GM11168 (cell line): ENCODE measurements around the gene CEP78.

ENCODE experiments used
- in situ Hi-C: fragments of 300-500 bp; cut with MboI; formaldehyde crosslinking; loops from one replicate; pipeline ENCODE4 v1.12.0; 2022; ENCODE audit warnings: low sequenced_read_pairs; ENCODE audit not compliant: unreplicated experiment

CEP78 gene

GRCh38 chr9:78303377-78304062 lies 67.6 kb downstream of the CEP78 start:
- in situ Hi-C loops, result no loop called here

GRCh38 chr9:78304357-78304756 lies 68.5 kb downstream of the CEP78 start:
- in situ Hi-C loops, result no loop called here

- in situ Hi-C loops, result no loop called here
These were observed 70.6 kb downstream of the CEP78 start for GRCh38 chr9:78306222-78307076.

- in situ Hi-C loops, result no loop called here
These were observed 71.5 kb downstream of the CEP78 start for GRCh38 chr9:78307360-78307759.

- in situ Hi-C loops, result no loop called here
These were observed 73.2 kb downstream of the CEP78 start for GRCh38 chr9:78309066-78309465.

- in situ Hi-C loops, result no loop called here
These were observed 75.2 kb downstream of the CEP78 start for GRCh38 chr9:78311075-78311474.

GRCh38 chr9:78311886-78312524 lies 76.1 kb downstream of the CEP78 start:
- in situ Hi-C loops, result no loop called here

- in situ Hi-C loops, result no loop called here
These were observed 78.7 kb downstream of the CEP78 start for GRCh38 chr9:78314550-78314949.

- in situ Hi-C loops, result no loop called here
These were observed 79.3 kb downstream of the CEP78 start for GRCh38 chr9:78314953-78315870.

- in situ Hi-C loops, result no loop called here
These were observed 80.5 kb downstream of the CEP78 start for GRCh38 chr9:78316166-78316892.

GRCh38 chr9:78319197-78320029 lies 83.5 kb downstream of the CEP78 start:
- in situ Hi-C loops, result no loop called here

GRCh38 chr9:78320030-78320693 lies 84.3 kb downstream of the CEP78 start:
- in situ Hi-C loops, result no loop called here

GRCh38 chr9:78320875-78321496 lies 85.1 kb downstream of the CEP78 start:
- in situ Hi-C loops, result no loop called here

GRCh38 chr9:78321505-78321904 lies 85.6 kb downstream of the CEP78 start:
- in situ Hi-C loops, result no loop called here

- in situ Hi-C loops, result no loop called here
These were observed 88.3 kb downstream of the CEP78 start for GRCh38 chr9:78324068-78324650.

- in situ Hi-C loops, result no loop called here
These were observed 88.8 kb downstream of the CEP78 start for GRCh38 chr9:78324682-78325081.

GRCh38 chr9:78325343-78325742 lies 89.5 kb downstream of the CEP78 start:
- in situ Hi-C loops, result no loop called here
